Panc1 (cell line): ENCODE results near the gene NSD1. TPM values are rescaled to one million over a fixed set of nuclear protein-coding genes. Genes with fewer than 3 reads are reported as not detected.
A peak's percentile ranks its signal among the peaks of the same experiment; 100 is the strongest.

ENCODE experiments used
- ATAC-seq: fragments of 200-7000 bp; cut with Tn5 transposase; 2 replicates; pipeline ENCODE4 v1.9.1; 2020; ENCODE audit warnings: mild to moderate bottlenecking, moderate library complexity
- BruUV-seq: library from RNA; stranded (reverse); fragments of 400-500 nt; replicated peaks from 2 replicates; lab custom pipeline; 2021; lab: Mats Ljungman, UMichigan
- CTCF ChIA-PET: fragments of 300-600 bp; sonication (Branson Sonifier 250); formaldehyde crosslinking; loops from one replicate; lab custom pipeline; 2022; ENCODE audit warnings: antibody characterized with exemption; lab: Charles Lee
- POLR2A ChIA-PET: fragments of 300-600 bp; sonication (Branson Sonifier 250); formaldehyde crosslinking; loops from one replicate; lab custom pipeline; 2022; ENCODE audit warnings: antibody characterized with exemption; lab: Charles Lee
- DNase-seq: peaks from one replicate; pipeline ENCODE4 v3.0.0-alpha.2; 2010; ENCODE audit warnings: low read depth, low spot score
- H3K27ac ChIP-seq: 2 replicates; pipeline ENCODE4 v1.5.1; 2011; ENCODE audit warnings: mild to moderate bottlenecking, low read length, inconsistent platforms
- H3K27me3 ChIP-seq: fragments of 200-500 bp; sonication (Bioruptor generic); 2 replicates; pipeline ENCODE4 v1.6.0; 2014; ENCODE audit warnings: low read length, inconsistent platforms; ENCODE audit not compliant: control insufficient read depth, insufficient read depth
- H3K36me3 ChIP-seq: fragments of 200-500 bp; sonication (Bioruptor generic); 2 replicates; pipeline ENCODE4 v1.5.1; 2014; ENCODE audit warnings: inconsistent platforms, mild to moderate bottlenecking, low read length, moderate library complexity; ENCODE audit not compliant: control insufficient read depth, insufficient read depth
- H3K4me1 ChIP-seq: 2 replicates; pipeline ENCODE4 v1.5.1; 2011; ENCODE audit warnings: inconsistent platforms, mild to moderate bottlenecking, low read length, moderate library complexity; ENCODE audit not compliant: control insufficient read depth, insufficient read depth
- H3K4me3 ChIP-seq, 2 experiments: 2 replicates each; pipeline ENCODE4 v1.5.1; 2011 to 2012; ENCODE audit warnings: low read depth in 2 of 2, low read length in 2 of 2, mild to moderate bottlenecking in 2 of 2, inconsistent platforms in 1 of 2, moderate library complexity in 1 of 2
- H3K9me3 ChIP-seq: fragments of 200-500 bp; sonication (Bioruptor generic); 2 replicates; pipeline ENCODE4 v1.5.1; 2014; ENCODE audit warnings: low read depth, mild to moderate bottlenecking, inconsistent platforms, low read length, moderate library complexity; ENCODE audit not compliant: control insufficient read depth, insufficient read depth
- CTCF ChIP-seq: fragments of 450-650 bp; IDR thresholded peaks from 2 replicates; pipeline ENCODE4 v1.5.1; 2017; ENCODE audit warnings: mild to moderate bottlenecking
- POLR2AphosphoS5 ChIP-seq: IDR thresholded peaks from 2 replicates; pipeline ENCODE4 v1.6.1; 2012; ENCODE audit warnings: mild to moderate bottlenecking, low read depth, low read length, moderate library complexity
- SIN3A ChIP-seq: IDR thresholded peaks from 2 replicates; pipeline ENCODE4 v1.6.1; 2012; ENCODE audit warnings: low read depth, mild to moderate bottlenecking, low read length, moderate library complexity, borderline replicate concordance; ENCODE audit not compliant: insufficient read depth
- TCF7L2 ChIP-seq: IDR thresholded peaks from 2 replicates; pipeline ENCODE4 v1.6.1; 2011; ENCODE audit warnings: mild to moderate bottlenecking, low read depth, low read length, inconsistent platforms
- in situ Hi-C: cut with HindIII; loops from 2 replicates; pipeline ENCODE4 v1.10.0; 2016; ENCODE audit warnings: low sequenced_read_pairs, low pct_unique_long_range_greater_than_20kb
- intact Hi-C: fragments of 100-400 bp; cut with micrococcal nuclease; formaldehyde crosslinking; loops from one replicate; pipeline ENCODE4 v1.10.0; 2022; ENCODE audit not compliant: unreplicated experiment
- total RNA-seq: library from RNA; stranded (reverse); gene quantifications from one replicate; pipeline ENCODE4 v1.2.1, GENCODE V29; 2021; ENCODE audit not compliant: unreplicated experiment
- TF ChIP-seq, protein P1 (sequence below), 2 experiments: IDR thresholded peaks; 2 replicates each; pipeline ENCODE4 v1.6.1; 2011 to 2012; ENCODE audit warnings: low read depth in 2 of 2, control low read depth in 1 of 2, low read length in 1 of 2, mild to moderate bottlenecking in 1 of 2, moderate library complexity in 1 of 2; ENCODE audit not compliant: insufficient read depth in 1 of 2

Gene NSD1
- total RNA-seq, 1 experiment from 2014 or later = 58.7 TPM

GRCh38 chr5:177336112-177336511, 202.5 kb downstream of the NSD1 start:
- in situ Hi-C loops = no loop called here
- H3K27me3 ChIP-seq = no peaks in the 10 kb centered on the region
- DNase-seq = no peak
- ChIA-PET CTCF (interaction anchor here (0.6 to 1.0 kb wide), 2 partner anchors 26 to 249 kb away, joined by 3 to 4 read pairs; partner anchors contain the start of gene FGFR4), POLR2A (interaction anchor here (1.0 kb wide), 1 partner anchor 47 kb away, joined by 3 read pairs; no protein-coding TSS in a partner anchor)
- no TSS peak for BruUV-seq
- H3K4me1 ChIP-seq = no peaks in the 10 kb centered on the region
- TF ChIP-seq TCF7L2 = no peak
- TF ChIP-seq, protein P1, sequence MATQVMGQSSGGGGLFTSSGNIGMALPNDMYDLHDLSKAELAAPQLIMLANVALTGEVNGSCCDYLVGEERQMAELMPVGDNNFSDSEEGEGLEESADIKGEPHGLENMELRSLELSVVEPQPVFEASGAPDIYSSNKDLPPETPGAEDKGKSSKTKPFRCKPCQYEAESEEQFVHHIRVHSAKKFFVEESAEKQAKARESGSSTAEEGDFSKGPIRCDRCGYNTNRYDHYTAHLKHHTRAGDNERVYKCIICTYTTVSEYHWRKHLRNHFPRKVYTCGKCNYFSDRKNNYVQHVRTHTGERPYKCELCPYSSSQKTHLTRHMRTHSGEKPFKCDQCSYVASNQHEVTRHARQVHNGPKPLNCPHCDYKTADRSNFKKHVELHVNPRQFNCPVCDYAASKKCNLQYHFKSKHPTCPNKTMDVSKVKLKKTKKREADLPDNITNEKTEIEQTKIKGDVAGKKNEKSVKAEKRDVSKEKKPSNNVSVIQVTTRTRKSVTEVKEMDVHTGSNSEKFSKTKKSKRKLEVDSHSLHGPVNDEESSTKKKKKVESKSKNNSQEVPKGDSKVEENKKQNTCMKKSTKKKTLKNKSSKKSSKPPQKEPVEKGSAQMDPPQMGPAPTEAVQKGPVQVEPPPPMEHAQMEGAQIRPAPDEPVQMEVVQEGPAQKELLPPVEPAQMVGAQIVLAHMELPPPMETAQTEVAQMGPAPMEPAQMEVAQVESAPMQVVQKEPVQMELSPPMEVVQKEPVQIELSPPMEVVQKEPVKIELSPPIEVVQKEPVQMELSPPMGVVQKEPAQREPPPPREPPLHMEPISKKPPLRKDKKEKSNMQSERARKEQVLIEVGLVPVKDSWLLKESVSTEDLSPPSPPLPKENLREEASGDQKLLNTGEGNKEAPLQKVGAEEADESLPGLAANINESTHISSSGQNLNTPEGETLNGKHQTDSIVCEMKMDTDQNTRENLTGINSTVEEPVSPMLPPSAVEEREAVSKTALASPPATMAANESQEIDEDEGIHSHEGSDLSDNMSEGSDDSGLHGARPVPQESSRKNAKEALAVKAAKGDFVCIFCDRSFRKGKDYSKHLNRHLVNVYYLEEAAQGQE (IDR thresholded peaks at IDR 0.05; ENCODE audit: insufficient read depth in 1 of 2, low read depth in 2 of 2, low read length in 1 of 2) = no peak
- TF ChIP-seq POLR2AphosphoS5 = no peak
- no peak; the same call in 1 of the 2 replicates for TF ChIP-seq CTCF
- TF ChIP-seq SIN3A = no peak
- ATAC-seq = peak; percentile 85
- H3K9me3 ChIP-seq = no peaks in the 10 kb centered on the region
- H3K4me3 ChIP-seq = no peak overlapping the region
- no peak overlapping the region for H3K27ac ChIP-seq
- intact Hi-C loops = no loop called here
- peaks cover 10% of the 10 kb centered on the region for H3K36me3 ChIP-seq

- ATAC-seq (no peak), DNase-seq (no peak)
- intact Hi-C loops (no loop called here), in situ Hi-C loops (no loop called here)
- no peak for TF ChIP-seq TCF7L2
- TF ChIP-seq SIN3A = no peak
- Histone ChIP-seq H3K27ac (no peak overlapping the region), H3K9me3 (no peaks in the 10 kb centered on the region), H3K27me3 (no peaks in the 10 kb centered on the region), H3K4me1 (no peaks in the 10 kb centered on the region), H3K4me3 (no peak overlapping the region), H3K36me3 (peaks cover 16% of the 10 kb centered on the region)
- CTCF ChIA-PET = interaction anchor here (0.6 to 1.0 kb wide), 2 partner anchors 27 to 250 kb away, joined by 3 to 4 read pairs; partner anchors contain the start of gene FGFR4
- BruUV-seq = no TSS peak
- POLR2A ChIA-PET = no interaction called here
These were observed 203.3 kb downstream of the NSD1 start for GRCh38 chr5:177336603-177337494.
